ENCODE data around the gene PXT1.

GRCh38 chr6:36431197-36431596, 11.5 kb downstream of the PXT1 start:
- no peak for TF ChIP-seq POLR2A (IDR thresholded peaks at IDR 0.05; ENCODE audit: low read depth, low read length)
- TF ChIP-seq POLR2AphosphoS5 (IDR thresholded peaks at IDR 0.05; ENCODE audit: low read depth, low read length) = no peak
- no peak for TF ChIP-seq TAF1 (IDR thresholded peaks at IDR 0.05; ENCODE audit: borderline replicate concordance, low read depth, low read length)

Measured in GM12892 (cell line).